Esophagus muscularis mucosa (tissue), 4 donors: Measurements from ENCODE around the gene CXADR. TPM values are rescaled to one million over a fixed set of nuclear protein-coding genes. Genes with fewer than 3 reads are reported as not detected.

ENCODE experiments used
- DNase-seq: peaks from one replicate; pipeline ENCODE4 v3.0.0-alpha.2; 2017; ENCODE audit errors: extremely low spot score
- H3K27ac ChIP-seq, 4 donors: fragments of 200-600 bp; sonication (generic); replicated peaks in 1 of 4; 1 replicate in 3 of 4; 2 replicates in 1 of 4; pipeline ENCODE4 v1.5.1; 2016 to 2019; ENCODE audit warnings: mild to moderate bottlenecking in 1 of 4
- H3K27me3 ChIP-seq, 4 donors: fragments of 200-600 bp; sonication (generic); one replicate each; pipeline versions ENCODE4 v1.5.1 to v1.6.0; 2016 to 2019
- H3K36me3 ChIP-seq, 4 donors: fragments of 200-600 bp; sonication (generic); one replicate each; pipeline ENCODE4 v1.5.1; 2016 to 2019
- H3K4me1 ChIP-seq, 4 donors: fragments of 200-600 bp; sonication (generic); one replicate each; pipeline ENCODE4 v1.5.1; 2016 to 2019
- H3K4me3 ChIP-seq, 4 donors: fragments of 200-600 bp; sonication (generic); 1 replicate in 2 of 4; 2 replicates in 2 of 4; pipeline ENCODE4 v1.5.1; 2016 to 2019; ENCODE audit warnings: mild to moderate bottlenecking in 4 of 4, moderate library complexity in 1 of 4
- H3K9me3 ChIP-seq, 4 donors: fragments of 200-600 bp; sonication (generic); 1 replicate in 3 of 4; 2 replicates in 1 of 4; pipeline ENCODE4 v1.5.1; 2016 to 2019
- CTCF ChIP-seq, 3 experiments: fragments of 200-600 bp in 2 of 3; fragments of 450-650 bp in 1 of 3; sonication (generic) in 2 of 3; IDR thresholded peaks; one replicate each; pipeline ENCODE4 v1.5.1; 2017 to 2019; ENCODE audit warnings: antibody characterized with exemption in 3 of 3, mild to moderate bottlenecking in 2 of 3, moderate library complexity in 1 of 3
- EP300 ChIP-seq: sonication (generic); formaldehyde crosslinking; IDR thresholded peaks from one replicate; pipeline ENCODE4 v1.6.1; 2017; ENCODE audit warnings: antibody characterized with exemption
- POLR2A ChIP-seq: fragments of 450-650 bp; IDR thresholded peaks from one replicate; pipeline ENCODE4 v1.6.1; 2017; ENCODE audit warnings: antibody characterized with exemption, moderate library complexity, mild to moderate bottlenecking, low read depth
- POLR2AphosphoS5 ChIP-seq, 2 donors: sonication (generic); formaldehyde crosslinking; IDR thresholded peaks; one replicate each; pipeline ENCODE4 v1.6.1; 2017; ENCODE audit warnings: antibody characterized with exemption in 2 of 2
- WGBS: methylation state at CpG from one replicate; pipeline ENCODE4 v1.1.5; 2018; 5-methylcytosine and 5-hydroxymethylcytosine counted together
- intact Hi-C: fragments of 100-400 bp; cut with DNase I; formaldehyde crosslinking; loops from one replicate; pipeline ENCODE4 v1.15.1; 2023
- total RNA-seq, 4 donors: library from RNA; depleted of rRNA; stranded (reverse); fragments of >200 nt; gene quantifications; one replicate each; pipeline versions ENCODE4 v1.1.0 to v1.2.1, GENCODE V29; 2016

CXADR gene
- total RNA-seq, 4 donors from 2014 or later = 0.33 to 1.4 (median 0.82) TPM

GRCh38 chr21:17550671-17551308 lies 37.9 kb downstream of the CXADR start:
- DNase-seq = peak; percentile 57
- Histone ChIP-seq H3K4me1 (peaks cover 0 to 7% (median 0%) of the 10 kb centered on the region in 4 donors), H3K36me3 (no peaks in the 10 kb centered on the region), H3K27ac (no peak overlapping the region), H3K9me3 (no peaks in the 10 kb centered on the region), H3K4me3 (no peak overlapping the region), H3K27me3 (no peaks in the 10 kb centered on the region)
- TF ChIP-seq POLR2AphosphoS5 (IDR thresholded peaks at IDR 0.05) (no peak), CTCF (IDR thresholded peaks at IDR 0.05) (no peak), EP300 (no peak), POLR2A (no peak)
- intact Hi-C loops = no loop called here
- 77% methylated on average over 5 of the region's 5 CpGs for WGBS

GRCh38 chr21:17552410-17552809 lies 39.6 kb downstream of the CXADR start:
- no peaks in the 10 kb centered on the region for H3K27me3 ChIP-seq
- intact Hi-C loops = no loop called here
- no peaks in the 10 kb centered on the region for H3K9me3 ChIP-seq
- DNase-seq = no peak
- peaks cover 0 to 7% (median 0%) of the 10 kb centered on the region in 4 donors for H3K4me1 ChIP-seq
- H3K27ac ChIP-seq = no peak overlapping the region
- no peak overlapping the region for H3K4me3 ChIP-seq
- H3K36me3 ChIP-seq = no peaks in the 10 kb centered on the region
- no peak for TF ChIP-seq CTCF (IDR thresholded peaks at IDR 0.05)
- TF ChIP-seq EP300 = no peak
- TF ChIP-seq POLR2AphosphoS5 (IDR thresholded peaks at IDR 0.05) = no peak
- no peak for TF ChIP-seq POLR2A

- intact Hi-C loops = no loop called here
- no peak for DNase-seq
Observed at GRCh38 chr21:17554120-17554519, 41.3 kb downstream of the CXADR start.

GRCh38 chr21:17554679-17555465 lies 42.0 kb downstream of the CXADR start:
- no peaks in the 10 kb centered on the region for H3K9me3 ChIP-seq
- H3K27ac ChIP-seq = no peak overlapping the region
- H3K4me3 ChIP-seq = no peak overlapping the region
- no peak for DNase-seq
- intact Hi-C loops = no loop called here
- H3K36me3 ChIP-seq = no peaks in the 10 kb centered on the region
- H3K4me1 ChIP-seq = peaks cover 0 to 7% (median 0%) of the 10 kb centered on the region in 4 donors
- WGBS = 49% methylated on average over 6 of the region's 6 CpGs
- TF ChIP-seq POLR2A (no peak), CTCF (IDR thresholded peaks at IDR 0.05) (no peak), EP300 (no peak), POLR2AphosphoS5 (IDR thresholded peaks at IDR 0.05) (no peak)
- H3K27me3 ChIP-seq = no peaks in the 10 kb centered on the region

More at GRCh38 chr21:17554120-17554519, 41.3 kb downstream of the CXADR start:
- WGBS = 50% methylated on average over 2 of the region's 2 CpGs
- no peak for TF ChIP-seq POLR2A
- TF ChIP-seq POLR2AphosphoS5 (IDR thresholded peaks at IDR 0.05) = no peak
- TF ChIP-seq CTCF (IDR thresholded peaks at IDR 0.05) = no peak
- TF ChIP-seq EP300 = no peak
- Histone ChIP-seq H3K36me3 (no peaks in the 10 kb centered on the region), H3K9me3 (no peaks in the 10 kb centered on the region), H3K4me3 (no peak overlapping the region), H3K27ac (no peak overlapping the region), H3K4me1 (peaks cover 0 to 7% (median 0%) of the 10 kb centered on the region in 4 donors), H3K27me3 (no peaks in the 10 kb centered on the region)
